ENCODE data around the gene ITGA4.

DNA sequence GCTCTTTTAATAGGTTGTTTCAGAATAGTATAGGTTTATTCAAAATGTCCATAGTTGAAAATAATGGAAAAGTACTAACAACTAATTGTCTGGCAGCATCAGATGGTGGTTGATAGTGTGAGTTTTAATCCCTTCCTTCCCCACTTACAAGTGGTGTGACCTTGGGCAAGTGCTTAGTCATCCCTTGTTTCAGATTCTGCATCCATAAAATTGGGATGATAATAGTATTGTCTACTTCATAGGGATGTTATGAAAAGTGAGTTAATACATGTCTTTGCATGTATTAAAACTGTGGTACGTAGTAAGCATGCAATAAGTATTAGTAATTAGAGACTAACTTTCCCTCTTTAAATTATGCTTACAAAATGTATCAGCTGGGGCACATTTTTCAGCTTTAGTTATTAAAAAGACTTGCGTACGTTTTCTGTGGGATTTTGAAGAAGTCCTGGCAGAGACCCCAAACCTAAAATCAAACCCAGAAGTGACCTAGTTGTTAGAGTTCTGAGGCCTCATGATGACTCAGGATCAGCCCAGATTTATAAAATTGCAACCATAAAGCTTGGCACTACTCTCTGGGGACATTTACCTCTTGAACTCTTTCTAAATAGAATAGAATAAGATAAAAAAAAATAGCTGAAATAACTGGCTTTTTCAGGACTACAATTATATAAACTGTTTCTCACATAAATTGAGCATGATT lies 8.6 kb downstream of the ITGA4 start:
- TF ChIP-seq, protein P1, sequence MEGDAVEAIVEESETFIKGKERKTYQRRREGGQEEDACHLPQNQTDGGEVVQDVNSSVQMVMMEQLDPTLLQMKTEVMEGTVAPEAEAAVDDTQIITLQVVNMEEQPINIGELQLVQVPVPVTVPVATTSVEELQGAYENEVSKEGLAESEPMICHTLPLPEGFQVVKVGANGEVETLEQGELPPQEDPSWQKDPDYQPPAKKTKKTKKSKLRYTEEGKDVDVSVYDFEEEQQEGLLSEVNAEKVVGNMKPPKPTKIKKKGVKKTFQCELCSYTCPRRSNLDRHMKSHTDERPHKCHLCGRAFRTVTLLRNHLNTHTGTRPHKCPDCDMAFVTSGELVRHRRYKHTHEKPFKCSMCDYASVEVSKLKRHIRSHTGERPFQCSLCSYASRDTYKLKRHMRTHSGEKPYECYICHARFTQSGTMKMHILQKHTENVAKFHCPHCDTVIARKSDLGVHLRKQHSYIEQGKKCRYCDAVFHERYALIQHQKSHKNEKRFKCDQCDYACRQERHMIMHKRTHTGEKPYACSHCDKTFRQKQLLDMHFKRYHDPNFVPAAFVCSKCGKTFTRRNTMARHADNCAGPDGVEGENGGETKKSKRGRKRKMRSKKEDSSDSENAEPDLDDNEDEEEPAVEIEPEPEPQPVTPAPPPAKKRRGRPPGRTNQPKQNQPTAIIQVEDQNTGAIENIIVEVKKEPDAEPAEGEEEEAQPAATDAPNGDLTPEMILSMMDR (IDR thresholded peaks at IDR 0.05): no peak
- no peak for TF ChIP-seq POLR2A (IDR thresholded peaks at IDR 0.05)

Measured in lower leg skin (tissue), 3 donors.